Mesenchymal stem cell (in vitro differentiated cells and primary cell): Measurements from ENCODE around the gene TRAPPC14.

Experiments
- DNase-seq: peaks from one replicate; pipeline ENCODE4 v3.0.0-alpha.2; 2013
- H2AFZ ChIP-seq: one replicate; pipeline ENCODE4 v1.6.1; 2013; ENCODE audit warnings: low read depth, mild to moderate bottlenecking, control low read depth, inconsistent platforms, low read length, moderate library complexity
- H2AK5ac ChIP-seq: 2 replicates; pipeline ENCODE4 v1.6.1; 2013; ENCODE audit warnings: low read length, moderate library complexity, mild to moderate bottlenecking, inconsistent platforms; ENCODE audit not compliant: severe bottlenecking
- H2BK120ac ChIP-seq: one replicate; pipeline ENCODE4 v1.6.1; 2013; ENCODE audit warnings: low read depth, mild to moderate bottlenecking, inconsistent platforms, low read length, moderate library complexity
- H2BK12ac ChIP-seq, 2 experiments: one replicate each; pipeline ENCODE4 v1.6.1; 2013; ENCODE audit warnings: inconsistent platforms in 2 of 2, low read length in 2 of 2, mild to moderate bottlenecking in 2 of 2, moderate library complexity in 2 of 2, control low read depth in 1 of 2
- H2BK15ac ChIP-seq: one replicate; pipeline ENCODE4 v1.6.1; 2013; ENCODE audit warnings: mild to moderate bottlenecking, low read depth, inconsistent platforms; ENCODE audit not compliant: poor library complexity, severe bottlenecking
- H2BK5ac ChIP-seq: 2 replicates; pipeline ENCODE4 v1.6.1; 2013; ENCODE audit warnings: low read depth, mild to moderate bottlenecking, low read length, control low read depth, inconsistent platforms; ENCODE audit not compliant: poor library complexity, severe bottlenecking
- H3K14ac ChIP-seq, 2 experiments: one replicate each; pipeline ENCODE4 v1.6.1; 2013; ENCODE audit warnings: inconsistent platforms in 2 of 2, low read length in 2 of 2, control low read depth in 1 of 2, mild to moderate bottlenecking in 1 of 2, moderate library complexity in 1 of 2
- H3K18ac ChIP-seq, 2 experiments: one replicate each; pipeline ENCODE4 v1.6.1; 2013; ENCODE audit warnings: inconsistent platforms in 2 of 2, low read length in 2 of 2, control low read depth in 1 of 2, low read depth in 1 of 2, mild to moderate bottlenecking in 1 of 2
- H3K23ac ChIP-seq, 2 experiments: one replicate each; pipeline ENCODE4 v1.6.1; 2013; ENCODE audit warnings: inconsistent platforms in 2 of 2, low read length in 2 of 2, mild to moderate bottlenecking in 2 of 2, moderate library complexity in 2 of 2, control low read depth in 1 of 2
- H3K27ac ChIP-seq: 2 replicates; pipeline ENCODE4 v1.5.1; 2013; ENCODE audit warnings: mild to moderate bottlenecking, moderate library complexity, low read length, control low read depth, inconsistent platforms; ENCODE audit not compliant: poor library complexity, severe bottlenecking
- H3K27me3 ChIP-seq, 2 experiments: 2 replicates each; pipeline versions ENCODE4 v1.6.1 to v1.7.0; 2013; ENCODE audit warnings: low read length in 2 of 2, mild to moderate bottlenecking in 2 of 2, moderate library complexity in 2 of 2, control low read depth in 1 of 2, inconsistent platforms in 1 of 2; ENCODE audit not compliant: control insufficient read depth in 1 of 2, insufficient read depth in 1 of 2
- H3K36me3 ChIP-seq, 2 experiments: 2 replicates each; pipeline versions ENCODE4 v1.6.1 to v1.7.0; 2013; ENCODE audit warnings: low read length in 2 of 2, control low read depth in 1 of 2, inconsistent platforms in 1 of 2, low read depth in 1 of 2, mild to moderate bottlenecking in 1 of 2; ENCODE audit not compliant: insufficient read depth in 2 of 2, control insufficient read depth in 1 of 2
- H3K4ac ChIP-seq, 2 experiments: one replicate each; pipeline ENCODE4 v1.6.1; 2013; ENCODE audit warnings: inconsistent platforms in 2 of 2, low read length in 2 of 2, mild to moderate bottlenecking in 2 of 2, moderate library complexity in 2 of 2, control low read depth in 1 of 2, low read depth in 1 of 2
- H3K4me1 ChIP-seq: 2 replicates; pipeline ENCODE4 v1.6.1; 2013; ENCODE audit warnings: low read depth, low read length, control low read depth; ENCODE audit not compliant: control insufficient read depth, insufficient read depth
- H3K4me2 ChIP-seq: 2 replicates; pipeline ENCODE4 v1.6.1; 2013; ENCODE audit warnings: low read length, mild to moderate bottlenecking, inconsistent platforms; ENCODE audit not compliant: poor library complexity, severe bottlenecking
- H3K4me3 ChIP-seq, 2 experiments: 2 replicates each; pipeline versions ENCODE4 v1.5.1 to v1.7.0; 2013; ENCODE audit warnings: low read length in 2 of 2, mild to moderate bottlenecking in 2 of 2, control low read depth in 1 of 2, low read depth in 1 of 2; ENCODE audit not compliant: insufficient read depth in 1 of 2
- H3K79me1 ChIP-seq: replicated peaks from 2 replicates; pipeline ENCODE4 v1.6.1; 2013; ENCODE audit warnings: mild to moderate bottlenecking, control low read depth, low read length, inconsistent platforms; ENCODE audit not compliant: poor library complexity, severe bottlenecking
- H3K9ac ChIP-seq: 2 replicates; pipeline ENCODE4 v1.7.0; 2013; ENCODE audit warnings: mild to moderate bottlenecking, low read length, moderate library complexity
- H3K9me3 ChIP-seq: 2 replicates; pipeline ENCODE4 v1.7.0; 2013; ENCODE audit warnings: mild to moderate bottlenecking, low read length; ENCODE audit not compliant: control insufficient read depth
- H4K8ac ChIP-seq: one replicate; pipeline ENCODE4 v1.6.1; 2013; ENCODE audit warnings: inconsistent platforms, mild to moderate bottlenecking, low read length, moderate library complexity
- H4K91ac ChIP-seq: one replicate; pipeline ENCODE4 v1.6.1; 2013; ENCODE audit warnings: mild to moderate bottlenecking, low read length, inconsistent platforms
- WGBS: methylation state at CpG from one replicate; pipeline ENCODE4 v1.1.7; 2013; ENCODE audit warnings: mixed read lengths; 5-methylcytosine and 5-hydroxymethylcytosine counted together

Gene TRAPPC14

DNA sequence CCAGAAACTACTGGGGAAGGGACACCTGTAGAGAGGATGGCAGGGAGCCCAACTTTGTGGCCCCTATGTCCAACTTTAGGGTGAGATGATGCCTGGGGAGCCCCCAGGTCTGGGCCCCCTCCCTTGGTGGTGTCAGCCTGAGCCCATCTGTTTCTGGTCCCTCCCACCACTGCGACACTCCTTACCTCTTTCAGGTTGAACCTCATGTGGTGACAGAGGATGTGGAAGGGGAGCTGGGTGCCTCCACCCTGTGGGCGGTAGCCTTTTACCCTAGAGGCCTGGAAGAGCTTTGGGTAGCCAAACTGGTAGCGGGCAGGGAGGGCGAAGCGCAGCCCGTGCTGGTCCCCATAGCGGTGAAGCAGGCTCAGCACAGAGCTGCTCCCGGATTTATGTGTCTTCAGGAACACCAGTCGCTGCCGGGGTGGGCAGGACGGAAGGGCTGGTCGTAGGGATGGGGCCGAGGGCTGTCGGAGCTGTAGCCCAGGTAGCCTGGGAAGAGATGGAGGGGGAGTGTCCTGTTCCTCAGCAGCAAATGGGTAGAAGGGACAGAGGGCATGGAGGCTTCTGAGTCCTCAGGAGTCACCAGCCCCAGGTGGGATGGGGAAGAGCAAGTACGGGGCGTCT, 7.9 kb upstream of the TRAPPC14 start:
- Histone ChIP-seq H3K27ac (no peak overlapping the region), H3K9ac (no peak overlapping the region), H3K4me2 (no peak overlapping the region), H4K91ac (no peak overlapping the region), H2BK15ac (no peak overlapping the region), H3K4ac (no peak overlapping the region), H2BK12ac (no peak overlapping the region), H3K23ac (no peak overlapping the region), H3K18ac (no peak overlapping the region), H3K9me3 (no peaks in the 10 kb centered on the region), H3K4me1 (peaks cover 24% of the 10 kb centered on the region), H2AK5ac (no peak overlapping the region), H3K79me1 (no peaks in the 10 kb centered on the region), H2BK120ac (no peak overlapping the region), H3K36me3 (no peaks in the 10 kb centered on the region), H3K27me3 (peaks cover 25 to 45% of the 10 kb centered on the region in 2 experiments), H3K14ac (no peak overlapping the region), H4K8ac (no peak overlapping the region), H3K4me3 (no peak overlapping the region), H2BK5ac (no peak overlapping the region), H2AFZ (no peak overlapping the region)
- WGBS = 86% methylated on average over 16 of the region's 16 CpGs
- DNase-seq = no peak

DNA sequence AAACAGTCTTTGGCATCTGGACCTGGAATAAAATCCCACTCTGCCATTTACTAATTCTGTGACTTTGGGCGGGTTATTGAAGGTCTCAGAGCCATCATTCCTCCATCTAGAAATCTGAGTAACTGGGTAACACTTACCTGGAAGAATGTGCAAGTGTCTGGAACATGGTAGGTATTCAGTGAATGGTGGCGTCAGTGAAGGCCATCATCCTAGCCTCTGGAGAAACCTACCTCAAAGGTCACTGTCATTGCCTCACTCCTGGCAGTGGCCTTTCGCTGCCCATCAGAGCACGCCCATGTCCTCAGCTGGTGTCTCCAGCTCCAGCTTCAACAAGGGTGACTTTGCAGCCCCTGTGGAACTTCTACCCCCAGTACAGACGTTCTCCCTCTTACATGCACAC, 5.3 kb upstream of the TRAPPC14 start:
- Histone ChIP-seq H3K4me3 (no peak overlapping the region), H3K4ac (no peak overlapping the region), H3K79me1 (no peaks in the 10 kb centered on the region), H3K23ac (no peak overlapping the region), H2BK120ac (no peak overlapping the region), H3K9ac (no peak overlapping the region), H3K27me3 (peaks cover 17 to 34% of the 10 kb centered on the region in 2 experiments), H3K4me2 (no peak overlapping the region), H3K36me3 (no peaks in the 10 kb centered on the region), H3K18ac (no peak overlapping the region), H3K9me3 (no peaks in the 10 kb centered on the region), H3K4me1 (peaks cover 24% of the 10 kb centered on the region), H3K27ac (no peak overlapping the region), H2BK5ac (no peak overlapping the region), H4K91ac (no peak overlapping the region), H2BK12ac (no peak overlapping the region), H4K8ac (no peak overlapping the region), H2AFZ (no peak overlapping the region), H3K14ac (no peak overlapping the region), H2BK15ac (peak overlapping the region; percentile 13), H2AK5ac (no peak overlapping the region)
- 95% methylated on average over 4 of the region's 5 CpGs for WGBS
- no peak for DNase-seq

DNA sequence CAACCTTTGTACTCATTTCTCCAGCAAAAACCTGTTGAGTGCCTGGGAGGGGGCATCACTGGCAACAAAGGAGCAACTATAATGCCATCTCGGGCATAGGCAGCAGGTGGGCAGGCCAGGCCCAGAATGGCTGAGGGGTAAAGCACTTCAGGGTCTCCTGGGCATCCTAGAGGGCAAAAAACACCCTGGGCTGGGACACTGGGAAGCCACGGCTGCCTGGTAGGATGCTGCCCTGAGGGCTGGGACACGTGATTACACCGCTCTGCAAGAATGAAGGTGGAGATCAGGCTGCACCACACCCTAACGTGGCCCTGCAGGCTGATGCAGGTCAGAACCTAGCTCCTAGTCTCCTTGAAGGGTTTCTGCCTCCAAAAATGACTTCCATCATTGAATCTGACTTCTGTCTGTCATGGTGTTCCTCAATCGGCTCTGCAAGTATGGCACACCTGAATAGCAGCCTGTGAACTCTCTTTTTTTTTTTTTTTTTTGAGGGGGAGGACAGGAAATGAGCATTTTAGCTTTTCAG, 4.5 kb upstream of the TRAPPC14 start:
- no peak for DNase-seq
- H3K27ac ChIP-seq = no peak overlapping the region
- H2BK12ac ChIP-seq = no peak overlapping the region
- no peak overlapping the region for H2BK15ac ChIP-seq
- no peaks in the 10 kb centered on the region for H3K9me3 ChIP-seq
- H3K4me1 ChIP-seq = peaks cover 19% of the 10 kb centered on the region
- no peak overlapping the region for H4K8ac ChIP-seq
- no peak overlapping the region for H3K9ac ChIP-seq
- H4K91ac ChIP-seq = no peak overlapping the region
- no peak overlapping the region for H3K14ac ChIP-seq
- H3K79me1 ChIP-seq = no peaks in the 10 kb centered on the region
- no peak overlapping the region for H2AK5ac ChIP-seq
- no peak overlapping the region for H3K18ac ChIP-seq
- no peak overlapping the region for H3K4ac ChIP-seq
- H3K4me3 ChIP-seq = no peak overlapping the region
- no peak overlapping the region for H3K4me2 ChIP-seq
- no peak overlapping the region for H2AFZ ChIP-seq
- H3K27me3 ChIP-seq = peaks cover 15 to 31% of the 10 kb centered on the region in 2 experiments
- no peak overlapping the region for H3K23ac ChIP-seq
- no peaks in the 10 kb centered on the region for H3K36me3 ChIP-seq
- no peak overlapping the region for H2BK5ac ChIP-seq
- no peak overlapping the region for H2BK120ac ChIP-seq
- WGBS = 74% methylated on average over 6 of the region's 6 CpGs

DNA sequence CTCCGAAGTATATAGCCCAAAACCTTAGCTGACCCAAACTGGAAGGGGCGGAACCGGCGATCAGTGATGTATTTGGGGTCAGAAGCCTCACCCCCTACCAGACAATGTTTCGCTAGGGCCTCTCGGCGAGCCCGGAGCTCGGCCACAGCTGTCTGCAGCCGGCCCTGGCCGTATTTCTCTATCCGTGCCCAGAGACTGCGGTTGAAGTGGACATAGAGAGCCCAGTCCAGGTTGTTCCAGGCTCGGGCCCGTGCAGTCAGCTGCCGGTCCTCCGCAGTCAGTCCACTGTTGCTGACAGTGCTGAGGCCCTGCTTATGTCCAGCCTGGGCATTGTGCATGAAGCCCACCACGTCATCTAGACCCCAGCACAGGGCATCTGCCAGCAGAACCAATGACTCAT, 1.5 kb upstream of the TRAPPC14 start:
- no peak overlapping the region for H2AFZ ChIP-seq
- H3K27me3 ChIP-seq = peaks cover 0 to 5% of the 10 kb centered on the region in 2 experiments
- H3K4me2 ChIP-seq = no peak overlapping the region
- H2BK12ac ChIP-seq = no peak overlapping the region
- H3K4ac ChIP-seq = no peak overlapping the region
- H3K9ac ChIP-seq = no peak overlapping the region
- peaks cover 29% of the 10 kb centered on the region for H3K4me1 ChIP-seq
- no peak overlapping the region for H2BK120ac ChIP-seq
- no peak overlapping the region for H2BK15ac ChIP-seq
- no peak overlapping the region for H3K23ac ChIP-seq
- peaks cover 17% of the 10 kb centered on the region for H3K79me1 ChIP-seq
- H2BK5ac ChIP-seq = no peak overlapping the region
- H4K8ac ChIP-seq = no peak overlapping the region
- H3K36me3 ChIP-seq = peaks cover 20 to 21% of the 10 kb centered on the region in 2 experiments
- peak overlapping the region; percentile 35 for H2AK5ac ChIP-seq
- no peak overlapping the region for H3K27ac ChIP-seq
- H3K18ac ChIP-seq = no peak overlapping the region
- no peaks in the 10 kb centered on the region for H3K9me3 ChIP-seq
- WGBS = 95% methylated on average over 18 of the region's 18 CpGs
- H3K4me3 ChIP-seq = no peak overlapping the region
- H4K91ac ChIP-seq = no peak overlapping the region
- no peak for DNase-seq
- H3K14ac ChIP-seq = no peak overlapping the region
